ENCODE results near the gene CTNNA2. TPM values are rescaled to one million over a fixed set of nuclear protein-coding genes. Genes with fewer than 3 reads are reported as not detected.

The CTNNA2 gene
- total RNA-seq, 1 donor from 2014 or later, result not detected

DNA sequence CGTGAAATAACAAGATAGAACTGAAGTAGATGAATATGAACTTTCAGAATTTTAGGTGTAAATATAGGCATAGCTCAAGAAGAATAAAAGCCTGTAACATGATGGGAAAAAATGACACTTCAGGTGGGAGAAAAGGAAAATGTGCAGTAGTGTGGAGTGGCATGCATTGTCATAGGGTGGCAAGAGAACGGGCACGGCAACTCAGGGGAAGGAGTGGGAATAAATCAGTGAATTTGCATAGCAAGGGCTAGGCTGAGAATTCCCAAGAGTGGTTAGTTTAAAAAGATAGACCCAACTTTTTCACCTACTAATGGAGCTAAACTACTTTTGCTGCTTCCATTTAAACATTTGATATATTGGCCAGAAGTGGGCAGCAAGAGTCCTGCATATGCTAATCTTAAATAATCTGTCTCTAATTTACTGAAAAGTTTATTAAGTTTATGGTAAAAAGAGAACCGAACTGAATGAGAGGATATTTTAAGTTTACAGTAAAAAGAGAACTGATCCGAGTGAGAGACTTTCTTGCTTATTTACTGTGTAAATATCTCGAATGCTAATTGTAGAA lies 228.1 kb downstream of the CTNNA2 start:
- DNase-seq, result no peak
- Histone ChIP-seq H3K27ac (no peak overlapping the region), H3K27me3 (no peaks in the 10 kb centered on the region), H3K4me3 (no peak overlapping the region), H3K36me3 (no peaks in the 10 kb centered on the region), H3K4me1 (no peaks in the 10 kb centered on the region), H3K9me3 (no peaks in the 10 kb centered on the region)
- ATAC-seq, result no peak
- intact Hi-C loops (cut with DNase I), result no loop called here
- TF ChIP-seq, protein P1, sequence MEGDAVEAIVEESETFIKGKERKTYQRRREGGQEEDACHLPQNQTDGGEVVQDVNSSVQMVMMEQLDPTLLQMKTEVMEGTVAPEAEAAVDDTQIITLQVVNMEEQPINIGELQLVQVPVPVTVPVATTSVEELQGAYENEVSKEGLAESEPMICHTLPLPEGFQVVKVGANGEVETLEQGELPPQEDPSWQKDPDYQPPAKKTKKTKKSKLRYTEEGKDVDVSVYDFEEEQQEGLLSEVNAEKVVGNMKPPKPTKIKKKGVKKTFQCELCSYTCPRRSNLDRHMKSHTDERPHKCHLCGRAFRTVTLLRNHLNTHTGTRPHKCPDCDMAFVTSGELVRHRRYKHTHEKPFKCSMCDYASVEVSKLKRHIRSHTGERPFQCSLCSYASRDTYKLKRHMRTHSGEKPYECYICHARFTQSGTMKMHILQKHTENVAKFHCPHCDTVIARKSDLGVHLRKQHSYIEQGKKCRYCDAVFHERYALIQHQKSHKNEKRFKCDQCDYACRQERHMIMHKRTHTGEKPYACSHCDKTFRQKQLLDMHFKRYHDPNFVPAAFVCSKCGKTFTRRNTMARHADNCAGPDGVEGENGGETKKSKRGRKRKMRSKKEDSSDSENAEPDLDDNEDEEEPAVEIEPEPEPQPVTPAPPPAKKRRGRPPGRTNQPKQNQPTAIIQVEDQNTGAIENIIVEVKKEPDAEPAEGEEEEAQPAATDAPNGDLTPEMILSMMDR (IDR thresholded peaks at IDR 0.05), result no peak

DNA sequence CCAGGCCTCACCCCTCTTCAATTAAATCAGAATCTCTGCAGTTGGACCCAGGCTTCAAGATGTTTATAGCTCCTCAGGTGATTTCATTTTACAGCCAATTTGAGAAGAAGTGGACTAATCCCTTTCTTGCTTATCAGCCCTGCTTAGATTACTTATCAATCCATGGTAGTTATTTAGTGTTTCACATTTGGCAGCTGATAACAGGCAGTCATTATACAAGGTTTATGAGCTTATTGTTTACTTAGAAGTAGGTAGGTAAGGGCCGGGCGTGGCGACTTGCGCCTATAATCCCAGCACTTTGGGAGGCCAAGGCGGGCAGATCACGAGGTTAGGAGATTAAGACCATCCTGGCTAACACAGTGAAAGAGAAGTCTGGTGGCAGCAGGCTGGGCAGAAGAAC lies 237.5 kb downstream of the CTNNA2 start:
- ATAC-seq (no peak), DNase-seq (no peak)
- TF ChIP-seq, protein P1 (IDR thresholded peaks at IDR 0.05), result no peak

DNA sequence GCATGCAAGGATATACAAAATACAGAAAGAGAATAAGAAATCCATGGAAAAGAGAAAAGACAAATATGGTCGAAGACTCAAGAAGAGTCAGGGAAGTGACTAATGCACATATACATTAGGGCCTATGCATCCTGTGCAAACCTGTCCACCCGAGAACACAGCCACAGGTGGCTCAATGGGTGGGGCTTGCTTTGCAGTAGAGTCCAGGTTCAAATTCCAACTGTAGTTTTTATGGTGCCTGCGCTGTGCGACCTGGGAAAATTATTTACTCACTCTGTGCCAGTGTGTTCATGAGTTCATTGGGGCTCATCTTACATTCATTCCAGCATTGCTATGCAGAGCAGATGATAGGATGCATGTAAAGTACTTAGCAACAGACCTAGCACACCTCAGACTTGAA lies 244.7 kb downstream of the CTNNA2 start:
- Histone ChIP-seq H3K4me1 (no peaks in the 10 kb centered on the region), H3K4me3 (no peak overlapping the region), H3K36me3 (no peaks in the 10 kb centered on the region), H3K27ac (no peak overlapping the region), H3K9me3 (no peaks in the 10 kb centered on the region), H3K27me3 (no peaks in the 10 kb centered on the region)
- ATAC-seq (no peak), DNase-seq (no peak)
- intact Hi-C loops (cut with DNase I), result no loop called here
- TF ChIP-seq, protein P1 (IDR thresholded peaks at IDR 0.05), result no peak

More for the DNA sequence above, 237.5 kb downstream of the CTNNA2 start:
- intact Hi-C loops (cut with DNase I), result no loop called here
- no peaks in the 10 kb centered on the region for H3K27me3 ChIP-seq
- no peaks in the 10 kb centered on the region for H3K36me3 ChIP-seq
- no peaks in the 10 kb centered on the region for H3K9me3 ChIP-seq
- H3K4me1 ChIP-seq, result no peaks in the 10 kb centered on the region
- no peak overlapping the region for H3K4me3 ChIP-seq
- no peak overlapping the region for H3K27ac ChIP-seq

DNA sequence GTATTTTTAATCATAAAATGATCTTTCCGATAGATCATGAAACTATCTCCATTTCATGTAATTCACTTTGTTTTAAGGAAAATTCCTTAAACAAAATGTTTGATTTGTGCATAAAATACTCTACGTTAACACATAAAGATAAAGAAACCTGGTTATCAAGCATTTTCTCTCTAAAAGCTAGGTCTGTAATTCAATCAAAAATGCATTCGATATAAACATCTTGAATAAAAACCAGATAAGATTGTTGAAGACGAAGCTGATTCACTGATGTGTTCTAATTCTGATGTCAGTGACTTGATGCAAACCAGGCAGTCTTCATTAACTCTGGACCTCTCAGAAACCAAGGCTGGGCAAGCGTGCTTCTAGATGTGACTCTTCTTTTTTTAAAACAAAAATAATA lies 245.2 kb downstream of the CTNNA2 start:
- H3K27me3 ChIP-seq, result no peaks in the 10 kb centered on the region
- H3K4me1 ChIP-seq, result no peaks in the 10 kb centered on the region
- intact Hi-C loops (cut with DNase I), result no loop called here
- no peak overlapping the region for H3K27ac ChIP-seq
- no peaks in the 10 kb centered on the region for H3K36me3 ChIP-seq
- TF ChIP-seq, protein P1 (IDR thresholded peaks at IDR 0.05), result no peak
- H3K4me3 ChIP-seq, result no peak overlapping the region
- ATAC-seq, result no peak
- H3K9me3 ChIP-seq, result no peaks in the 10 kb centered on the region
- DNase-seq, result no peak

DNA sequence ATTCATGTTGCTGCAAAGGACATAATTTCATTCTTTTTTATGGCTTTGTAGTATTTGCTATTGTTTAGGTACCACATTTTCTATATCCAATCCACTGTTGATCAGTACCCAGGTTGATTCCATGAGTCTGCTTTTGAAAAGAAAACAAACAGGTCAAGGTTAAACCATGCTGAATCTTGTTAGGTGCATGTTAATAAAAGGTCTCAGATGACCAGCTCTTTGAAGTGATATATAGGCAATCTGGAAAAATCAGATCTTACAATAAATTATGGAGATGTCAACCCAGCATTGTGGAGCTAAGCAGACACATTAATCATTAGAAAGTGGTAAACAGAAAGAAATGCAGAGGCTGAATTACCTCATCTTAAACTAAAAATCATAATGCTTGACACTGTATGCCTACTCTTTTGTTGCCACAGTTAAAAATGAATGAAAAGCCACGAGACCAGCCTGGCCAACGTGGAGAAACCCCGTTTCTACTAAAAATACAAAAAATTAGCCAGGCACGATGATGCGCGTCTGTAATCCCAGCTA lies 246.0 kb downstream of the CTNNA2 start:
- TF ChIP-seq, protein P1 (IDR thresholded peaks at IDR 0.05), result no peak
- Histone ChIP-seq H3K27me3 (no peaks in the 10 kb centered on the region), H3K36me3 (no peaks in the 10 kb centered on the region), H3K4me3 (no peak overlapping the region), H3K27ac (no peak overlapping the region), H3K4me1 (no peaks in the 10 kb centered on the region), H3K9me3 (no peaks in the 10 kb centered on the region)
- no peak for ATAC-seq
- no peak for DNase-seq
- intact Hi-C loops (cut with DNase I), result no loop called here

DNA sequence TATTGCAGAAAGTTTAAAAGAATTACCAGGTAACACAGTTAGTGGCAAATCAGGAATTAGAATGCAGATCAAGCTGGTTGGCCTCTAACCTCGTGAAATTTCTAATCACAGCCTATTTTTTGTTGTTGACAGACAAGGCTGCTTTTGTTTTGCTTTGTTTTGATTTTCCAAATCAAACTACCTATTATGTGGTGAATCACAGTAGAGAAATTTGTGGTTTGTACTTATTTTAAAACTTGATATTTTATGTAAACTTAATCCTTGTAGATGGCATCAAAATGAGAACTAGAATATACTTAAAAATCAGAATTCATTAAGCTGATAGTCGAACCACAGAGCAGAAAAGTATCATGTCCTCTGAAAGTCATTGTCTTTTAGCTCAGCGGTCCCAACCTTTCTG lies 258.1 kb downstream of the CTNNA2 start:
- Histone ChIP-seq H3K4me1 (no peaks in the 10 kb centered on the region), H3K9me3 (no peaks in the 10 kb centered on the region), H3K36me3 (no peaks in the 10 kb centered on the region), H3K27me3 (no peaks in the 10 kb centered on the region), H3K4me3 (no peak overlapping the region), H3K27ac (no peak overlapping the region)
- intact Hi-C loops (cut with DNase I), result no loop called here
- TF ChIP-seq, protein P1 (IDR thresholded peaks at IDR 0.05), result no peak
- ATAC-seq, result no peak
- no peak for DNase-seq

Measured in upper lobe of right lung (tissue), 1 donor.